ENCODE measurements around the gene ZNF865. TPM values are rescaled to one million over a fixed set of nuclear protein-coding genes. Genes with fewer than 3 reads are reported as not detected.

ZNF865 gene
- total RNA-seq, 1 experiment from 2014 or later, result 13.2 TPM

DNA sequence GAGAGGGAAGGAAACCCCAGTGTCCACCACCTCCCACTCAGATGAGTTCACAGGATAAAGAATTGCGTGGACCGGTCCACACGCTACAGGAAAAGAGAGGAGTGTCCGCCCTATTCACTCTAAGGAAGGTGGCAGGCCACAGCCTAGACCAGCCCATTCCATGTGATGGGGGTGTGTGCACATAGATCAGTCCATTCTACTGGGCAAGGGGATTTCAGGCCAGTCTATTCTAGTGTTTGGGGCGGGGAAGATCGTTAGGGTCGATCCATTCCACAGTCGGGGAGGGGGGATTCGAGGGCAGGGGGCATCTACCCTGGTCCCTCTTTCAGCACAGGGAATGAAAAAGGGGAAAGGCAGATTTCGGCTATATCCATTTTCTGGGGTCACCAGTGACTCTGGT lies 13.9 kb upstream of the ZNF865 start:
- H3K9me3 Mint-ChIP-seq (ENCODE audit: unreplicated experiment), result no peaks in the 10 kb centered on the region
- TF ChIP-seq, protein P1, sequence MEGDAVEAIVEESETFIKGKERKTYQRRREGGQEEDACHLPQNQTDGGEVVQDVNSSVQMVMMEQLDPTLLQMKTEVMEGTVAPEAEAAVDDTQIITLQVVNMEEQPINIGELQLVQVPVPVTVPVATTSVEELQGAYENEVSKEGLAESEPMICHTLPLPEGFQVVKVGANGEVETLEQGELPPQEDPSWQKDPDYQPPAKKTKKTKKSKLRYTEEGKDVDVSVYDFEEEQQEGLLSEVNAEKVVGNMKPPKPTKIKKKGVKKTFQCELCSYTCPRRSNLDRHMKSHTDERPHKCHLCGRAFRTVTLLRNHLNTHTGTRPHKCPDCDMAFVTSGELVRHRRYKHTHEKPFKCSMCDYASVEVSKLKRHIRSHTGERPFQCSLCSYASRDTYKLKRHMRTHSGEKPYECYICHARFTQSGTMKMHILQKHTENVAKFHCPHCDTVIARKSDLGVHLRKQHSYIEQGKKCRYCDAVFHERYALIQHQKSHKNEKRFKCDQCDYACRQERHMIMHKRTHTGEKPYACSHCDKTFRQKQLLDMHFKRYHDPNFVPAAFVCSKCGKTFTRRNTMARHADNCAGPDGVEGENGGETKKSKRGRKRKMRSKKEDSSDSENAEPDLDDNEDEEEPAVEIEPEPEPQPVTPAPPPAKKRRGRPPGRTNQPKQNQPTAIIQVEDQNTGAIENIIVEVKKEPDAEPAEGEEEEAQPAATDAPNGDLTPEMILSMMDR (IDR thresholded peaks at IDR 0.05; ENCODE audit: insufficient read depth in 1 of 2, low read depth in 1 of 2, low read length in 1 of 2, severe bottlenecking in 1 of 2, unreplicated experiment in 1 of 2), result no peak
- ChIA-PET POLR2A (no interaction called here), CTCF (no interaction called here)
- H3K36me3 ChIP-seq (ENCODE audit: control insufficient read depth, insufficient read depth, low read length), result peaks cover 3% of the 10 kb centered on the region
- no peaks in the 10 kb centered on the region for H3K27me3 ChIP-seq (replicated peaks; ENCODE audit: control insufficient read depth, insufficient read depth, low read length)
- intact Hi-C loops (cut with micrococcal nuclease; ENCODE audit: unreplicated experiment), result no loop called here
- H3K36me3 Mint-ChIP-seq (ENCODE audit: insufficient read depth, unreplicated experiment), result peaks cover 43% of the 10 kb centered on the region
- no peaks in the 10 kb centered on the region for H3K27me3 Mint-ChIP-seq (ENCODE audit: insufficient read depth, unreplicated experiment)
- peak in 1 of 2 experiments; percentile 35 for DNase-seq
- H3K4me3 ChIP-seq (ENCODE audit: low read depth, low read length), result no peak overlapping the region
- BruUV-seq (replicated peaks), result no TSS peak
- no peaks in the 10 kb centered on the region for H3K9me3 ChIP-seq
- no peak overlapping the region for H3K27ac Mint-ChIP-seq (ENCODE audit: unreplicated experiment)
- peaks cover 7% of the 10 kb centered on the region for H3K4me1 Mint-ChIP-seq (ENCODE audit: low read depth, unreplicated experiment)
- peaks cover 4% of the 10 kb centered on the region; the same call in 1 of the 2 replicates for H3K4me1 ChIP-seq
- no peak overlapping the region for H3K4me3 Mint-ChIP-seq (ENCODE audit: unreplicated experiment)

GRCh38 chr19:55592391-55593090 lies 12.9 kb upstream of the ZNF865 start:
- peaks cover 3% of the 10 kb centered on the region for H3K36me3 ChIP-seq (ENCODE audit: control insufficient read depth, insufficient read depth, low read length)
- DNase-seq, result no peak
- intact Hi-C loops (cut with micrococcal nuclease; ENCODE audit: unreplicated experiment), result no loop called here
- no peaks in the 10 kb centered on the region for H3K27me3 ChIP-seq (replicated peaks; ENCODE audit: control insufficient read depth, insufficient read depth, low read length)
- H3K4me3 ChIP-seq (ENCODE audit: low read depth, low read length), result no peak overlapping the region
- Mint-ChIP-seq H3K36me3 (ENCODE audit: insufficient read depth, unreplicated experiment) (peaks cover 43% of the 10 kb centered on the region), H3K27me3 (ENCODE audit: insufficient read depth, unreplicated experiment) (no peaks in the 10 kb centered on the region), H3K27ac (ENCODE audit: unreplicated experiment) (no peak overlapping the region), H3K4me1 (ENCODE audit: low read depth, unreplicated experiment) (peaks cover 7% of the 10 kb centered on the region), H3K4me3 (ENCODE audit: unreplicated experiment) (no peak overlapping the region), H3K9me3 (ENCODE audit: unreplicated experiment) (no peaks in the 10 kb centered on the region)
- no peaks in the 10 kb centered on the region for H3K9me3 ChIP-seq
- CTCF ChIA-PET, result no interaction called here
- no TSS peak for BruUV-seq (replicated peaks)
- no peaks in the 10 kb centered on the region; the same call in 1 of the 2 replicates for H3K4me1 ChIP-seq
- TF ChIP-seq, protein P1 (IDR thresholded peaks at IDR 0.05; ENCODE audit: insufficient read depth in 1 of 2, low read depth in 1 of 2, low read length in 1 of 2, severe bottlenecking in 1 of 2, unreplicated experiment in 1 of 2), result no peak
- POLR2A ChIA-PET, result no interaction called here

DNA sequence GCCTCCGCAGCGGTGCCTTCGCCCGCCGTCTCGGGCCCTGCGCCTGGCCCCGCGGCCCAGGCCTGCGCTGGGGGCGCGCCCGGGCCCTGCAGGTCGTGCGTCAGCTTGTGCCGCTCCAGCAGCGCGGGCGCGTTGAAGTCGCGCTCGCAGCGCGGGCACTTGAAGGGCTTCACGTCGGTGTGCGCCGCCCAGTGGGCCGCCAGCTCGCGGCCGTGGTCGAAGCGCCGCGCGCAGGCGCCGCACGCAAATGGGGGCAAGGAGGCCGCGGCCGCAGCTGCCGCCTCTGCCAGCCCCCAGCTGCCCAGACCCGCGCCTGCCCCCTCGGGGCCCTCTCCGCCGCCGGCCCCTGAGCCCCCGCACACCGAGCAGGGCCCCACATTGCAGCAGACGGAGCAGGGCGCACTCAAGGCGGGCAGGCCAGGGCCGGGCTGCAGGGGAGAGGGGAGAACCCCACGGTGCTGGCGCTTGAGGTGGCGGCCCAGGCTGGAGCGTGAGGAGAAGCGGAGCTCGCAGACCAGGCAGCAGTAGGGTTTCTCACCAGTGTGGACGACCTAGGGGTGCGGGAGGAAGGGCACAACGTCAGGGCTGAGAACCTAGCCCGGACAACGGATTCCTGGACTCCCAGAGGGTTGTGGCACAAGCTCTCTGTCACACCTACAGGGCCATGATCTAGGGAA lies 12.2 kb upstream of the ZNF865 start:
- Histone ChIP-seq H3K36me3 (ENCODE audit: control insufficient read depth, insufficient read depth, low read length) (peaks cover 3% of the 10 kb centered on the region), H3K4me3 (ENCODE audit: low read depth, low read length) (no peak overlapping the region), H3K27me3 (replicated peaks; ENCODE audit: control insufficient read depth, insufficient read depth, low read length) (no peaks in the 10 kb centered on the region), H3K9me3 (no peaks in the 10 kb centered on the region), H3K4me1 (no peaks in the 10 kb centered on the region; the same call in none of the 2 replicates)
- TF ChIP-seq, protein P1 (IDR thresholded peaks at IDR 0.05; ENCODE audit: insufficient read depth in 1 of 2, low read depth in 1 of 2, low read length in 1 of 2, severe bottlenecking in 1 of 2, unreplicated experiment in 1 of 2), result no peak
- peaks cover 12% of the 10 kb centered on the region for H3K4me1 Mint-ChIP-seq (ENCODE audit: low read depth, unreplicated experiment)
- peaks cover 50% of the 10 kb centered on the region for H3K36me3 Mint-ChIP-seq (ENCODE audit: insufficient read depth, unreplicated experiment)
- no peak for DNase-seq
- ChIA-PET CTCF (no interaction called here), POLR2A (no interaction called here)
- no peaks in the 10 kb centered on the region for H3K27me3 Mint-ChIP-seq (ENCODE audit: insufficient read depth, unreplicated experiment)
- H3K4me3 Mint-ChIP-seq (ENCODE audit: unreplicated experiment), result no peak overlapping the region
- intact Hi-C loops (cut with micrococcal nuclease; ENCODE audit: unreplicated experiment), result no loop called here
- peaks cover 1% of the 10 kb centered on the region for H3K9me3 Mint-ChIP-seq (ENCODE audit: unreplicated experiment)
- no TSS peak for BruUV-seq (replicated peaks)
- no peak overlapping the region for H3K27ac Mint-ChIP-seq (ENCODE audit: unreplicated experiment)
